Epithelial cell of proximal tubule (primary cell): ENCODE measurements around the gene SUCLA2. TPM values are rescaled to one million over a fixed set of nuclear protein-coding genes. Genes with fewer than 3 reads are reported as not detected.

ENCODE experiments used
- DNase-seq: peaks from one replicate; pipeline ENCODE4 v3.0.0-alpha.2; 2011; ENCODE audit warnings: low read depth
- H3K4me3 ChIP-seq: 2 replicates; pipeline ENCODE4 v1.5.1; 2011; ENCODE audit warnings: low read depth, mild to moderate bottlenecking, low read length
- total RNA-seq: library from RNA; depleted of rRNA; stranded (reverse); fragments of >200 nt; gene quantifications from 2 replicates; pipeline ENCODE4 v1.2.3, GENCODE V29; 2015
- TF ChIP-seq, protein P1 (sequence below): conservative IDR thresholded peaks from 2 replicates; pipeline ENCODE4 v1.5.1; 2012; ENCODE audit warnings: low read depth, mild to moderate bottlenecking, low read length

SUCLA2 gene
- total RNA-seq, 1 donor from 2014 or later, result 24.3 TPM

DNA sequence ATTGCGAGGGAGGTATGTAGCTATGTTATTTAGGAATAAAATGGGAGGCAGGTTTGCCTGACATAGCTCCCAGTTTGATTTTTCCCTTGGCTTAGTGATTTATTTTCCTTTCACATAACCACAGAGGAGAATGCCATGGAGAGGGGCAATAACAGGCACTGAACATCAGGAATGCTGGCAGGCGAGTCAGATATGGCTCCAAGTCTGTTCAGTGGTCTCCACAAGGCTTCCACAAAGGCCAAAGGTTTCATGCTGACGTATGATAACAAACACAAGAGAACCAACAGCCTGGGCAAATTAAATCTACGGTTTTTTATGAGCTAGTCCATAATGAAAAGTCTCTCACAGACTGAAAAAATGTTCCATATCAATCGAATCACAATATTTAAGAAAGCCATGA is 66.7 kb downstream of the SUCLA2 start:
- TF ChIP-seq, protein P1, sequence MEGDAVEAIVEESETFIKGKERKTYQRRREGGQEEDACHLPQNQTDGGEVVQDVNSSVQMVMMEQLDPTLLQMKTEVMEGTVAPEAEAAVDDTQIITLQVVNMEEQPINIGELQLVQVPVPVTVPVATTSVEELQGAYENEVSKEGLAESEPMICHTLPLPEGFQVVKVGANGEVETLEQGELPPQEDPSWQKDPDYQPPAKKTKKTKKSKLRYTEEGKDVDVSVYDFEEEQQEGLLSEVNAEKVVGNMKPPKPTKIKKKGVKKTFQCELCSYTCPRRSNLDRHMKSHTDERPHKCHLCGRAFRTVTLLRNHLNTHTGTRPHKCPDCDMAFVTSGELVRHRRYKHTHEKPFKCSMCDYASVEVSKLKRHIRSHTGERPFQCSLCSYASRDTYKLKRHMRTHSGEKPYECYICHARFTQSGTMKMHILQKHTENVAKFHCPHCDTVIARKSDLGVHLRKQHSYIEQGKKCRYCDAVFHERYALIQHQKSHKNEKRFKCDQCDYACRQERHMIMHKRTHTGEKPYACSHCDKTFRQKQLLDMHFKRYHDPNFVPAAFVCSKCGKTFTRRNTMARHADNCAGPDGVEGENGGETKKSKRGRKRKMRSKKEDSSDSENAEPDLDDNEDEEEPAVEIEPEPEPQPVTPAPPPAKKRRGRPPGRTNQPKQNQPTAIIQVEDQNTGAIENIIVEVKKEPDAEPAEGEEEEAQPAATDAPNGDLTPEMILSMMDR, result no peak
- DNase-seq, result no peak
- no peak overlapping the region for H3K4me3 ChIP-seq

DNA sequence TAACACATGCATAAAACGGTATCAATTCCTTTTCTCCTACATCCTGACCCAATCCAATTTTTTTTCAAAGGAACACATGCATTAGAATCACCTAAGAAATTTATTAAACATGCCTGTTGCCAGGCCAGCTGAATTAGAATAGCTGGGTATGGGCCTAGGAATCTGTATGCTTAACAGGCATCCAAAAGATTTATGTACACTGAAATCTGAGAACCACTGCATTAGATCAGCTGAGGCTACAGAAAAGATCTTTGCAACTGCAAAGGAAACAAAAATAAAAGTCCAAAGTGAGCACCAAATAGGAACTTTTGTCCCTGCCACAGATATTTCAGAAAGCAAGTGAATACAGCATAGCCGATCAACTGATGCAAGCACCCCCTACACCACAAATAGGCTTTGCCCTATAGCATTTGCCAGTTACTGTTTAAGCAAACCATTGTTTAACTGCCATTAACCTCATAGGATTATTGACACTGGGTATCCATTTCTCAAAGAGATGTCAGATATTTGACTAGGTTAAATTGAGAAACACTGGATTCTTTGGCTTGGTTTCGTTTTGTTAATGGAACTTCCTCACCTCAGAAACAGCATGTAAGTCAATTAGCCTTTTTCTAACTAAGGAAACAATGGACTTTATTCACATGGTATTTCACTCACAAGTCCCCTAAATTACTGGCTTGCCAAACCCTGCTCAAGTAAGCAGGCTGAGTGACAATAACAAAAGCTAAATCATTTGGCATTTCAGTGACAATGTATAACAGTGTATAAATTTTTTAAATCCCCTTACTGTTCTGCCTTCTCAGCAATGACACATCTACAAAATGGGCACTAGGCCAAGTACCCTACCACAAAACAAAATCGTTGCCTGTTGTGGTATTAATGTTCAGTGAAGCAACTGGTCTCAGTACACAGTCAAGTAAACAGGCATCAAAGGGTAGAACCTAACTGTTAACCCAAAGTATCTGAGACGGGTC is 67.8 kb downstream of the SUCLA2 start:
- no peak for DNase-seq
- TF ChIP-seq, protein P1, result no peak

DNA sequence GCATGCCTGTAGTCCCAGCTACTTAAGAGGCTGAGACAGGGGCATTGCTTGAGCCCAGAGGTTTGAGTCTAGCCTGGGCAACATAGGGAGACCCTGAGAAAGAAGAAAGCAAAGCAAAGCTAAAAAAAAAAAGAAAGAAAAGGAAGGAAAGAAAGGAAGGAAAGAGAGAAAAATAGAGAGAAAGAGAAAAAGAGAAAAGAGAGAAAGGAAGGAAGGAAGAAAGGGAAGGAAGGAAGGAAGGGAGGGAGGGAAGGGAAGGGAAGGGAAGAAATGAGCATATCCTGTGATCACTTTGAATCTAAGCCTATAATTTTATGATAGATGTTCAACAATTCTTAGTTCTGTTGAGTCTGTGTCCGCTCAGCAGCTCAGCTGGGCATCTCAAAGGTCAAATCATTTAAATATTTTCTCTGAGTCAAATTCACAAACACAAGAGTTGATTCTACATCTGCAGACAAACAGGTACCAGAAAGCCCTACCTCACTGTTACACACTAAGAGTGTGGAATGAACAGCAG is 70.4 kb downstream of the SUCLA2 start:
- DNase-seq, result no peak
- TF ChIP-seq, protein P1, result no peak
- H3K4me3 ChIP-seq, result no peak overlapping the region

More for the DNA sequence above, 67.8 kb downstream of the SUCLA2 start:
- H3K4me3 ChIP-seq, result no peak overlapping the region

DNA sequence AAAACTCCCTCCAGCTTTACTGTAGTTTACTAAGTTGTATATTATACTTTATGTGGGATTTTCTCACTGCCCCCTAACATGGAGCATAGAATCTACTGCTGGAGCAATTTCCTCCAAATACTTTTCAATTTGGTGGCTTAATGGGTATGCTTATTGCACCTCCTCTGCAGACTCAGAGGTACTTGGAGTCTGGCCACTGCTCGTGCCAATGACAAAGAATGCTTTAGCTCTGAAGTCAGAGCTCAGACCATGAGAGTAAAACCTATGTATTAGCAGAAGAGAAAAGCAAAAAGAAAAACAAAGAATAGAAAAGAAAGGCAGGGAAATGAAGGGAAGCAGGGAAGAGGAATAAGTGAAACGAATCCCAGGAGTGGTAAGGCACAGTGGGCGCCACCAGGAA is 71.9 kb downstream of the SUCLA2 start:
- no peak overlapping the region for H3K4me3 ChIP-seq
- TF ChIP-seq, protein P1, result no peak
- no peak for DNase-seq

DNA sequence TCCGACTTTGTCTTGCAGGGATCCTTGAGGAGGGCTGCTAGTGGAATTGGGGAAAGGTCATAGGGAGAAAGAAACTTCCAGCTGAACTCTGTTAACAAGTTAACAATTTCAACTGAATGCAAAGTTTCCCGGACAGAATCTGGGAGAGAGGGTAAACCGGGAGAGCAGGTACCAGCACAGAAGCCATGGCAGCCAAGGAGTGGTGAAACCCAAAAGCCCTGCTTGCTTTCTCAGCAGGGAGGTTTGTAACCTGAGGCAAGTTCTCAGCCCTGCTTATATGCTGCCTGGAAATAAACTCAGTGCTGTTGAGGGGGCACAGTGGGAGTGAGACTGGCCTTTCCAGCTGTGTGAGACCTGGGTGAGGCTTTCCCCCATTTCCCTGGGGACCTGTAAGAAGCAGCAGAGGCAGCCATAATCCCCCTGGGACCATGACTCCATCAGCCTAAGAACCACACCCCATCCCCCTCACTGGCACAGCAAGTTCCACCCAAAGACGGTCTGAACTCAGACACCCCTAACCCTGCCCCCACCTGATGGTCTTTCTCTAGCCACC is 84.0 kb downstream of the SUCLA2 start:
- TF ChIP-seq, protein P1, result no peak
- DNase-seq, result no peak
- H3K4me3 ChIP-seq, result no peak overlapping the region

DNA sequence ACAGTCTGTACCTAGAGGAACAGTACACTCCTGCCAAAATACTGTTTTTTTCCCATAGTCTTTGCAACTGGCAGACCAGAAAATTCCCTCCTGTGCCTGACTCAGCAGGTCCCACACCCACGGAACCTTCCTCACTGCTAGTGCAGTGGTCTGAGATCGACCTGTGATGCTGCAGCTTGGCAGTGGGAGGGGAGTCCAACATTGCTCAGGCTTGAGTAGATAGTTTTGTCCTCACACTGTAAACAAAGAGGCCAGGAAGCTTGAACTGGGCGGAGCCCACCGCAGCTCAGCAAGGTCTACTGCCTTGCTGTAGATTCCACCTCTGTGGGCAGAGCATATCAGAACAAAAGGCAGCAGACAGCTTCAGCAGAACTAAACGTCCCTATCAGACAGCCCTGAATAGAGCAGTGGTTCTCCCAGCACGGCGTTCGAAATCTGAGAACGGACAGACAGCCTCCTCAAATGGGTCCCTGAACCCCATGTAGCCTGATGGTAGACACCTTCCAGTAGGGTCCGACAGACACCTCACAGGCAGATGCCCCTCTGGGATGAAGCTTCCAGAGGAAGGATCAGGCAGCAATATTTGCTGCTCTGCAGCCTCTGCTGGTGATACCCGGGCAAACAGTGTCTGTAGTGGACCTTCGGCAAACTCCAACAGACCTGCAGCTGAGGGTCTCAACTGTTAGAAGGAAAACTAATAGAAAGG is 92.7 kb downstream of the SUCLA2 start:
- TF ChIP-seq, protein P1, result no peak
- H3K4me3 ChIP-seq, result no peak overlapping the region
- no peak for DNase-seq
